GM18868 (cell line): ENCODE measurements around the gene SEPTIN5.

Experiments used
- ATAC-seq: cut with Tn5 transposase; IDR thresholded peaks from one replicate; pipeline ENCODE4 v1.9.1; 2021; ENCODE audit warnings: mild to moderate bottlenecking, moderate library complexity; ENCODE audit not compliant: unreplicated experiment

SEPTIN5 gene

GRCh38 chr22:19747551-19747950 is 33.2 kb downstream of the SEPTIN5 start:
- no peak for ATAC-seq

- ATAC-seq: no peak
Observed at GRCh38 chr22:19748139-19748538, 33.8 kb downstream of the SEPTIN5 start.

- ATAC-seq: no peak
Observed at GRCh38 chr22:19748991-19749664, 34.8 kb downstream of the SEPTIN5 start.

GRCh38 chr22:19749876-19750275 is 35.6 kb downstream of the SEPTIN5 start:
- no peak for ATAC-seq

GRCh38 chr22:19750507-19751490 is 36.5 kb downstream of the SEPTIN5 start:
- ATAC-seq: no peak

GRCh38 chr22:19751497-19752245 is 37.4 kb downstream of the SEPTIN5 start:
- no peak for ATAC-seq

- ATAC-seq: no peak
Observed at GRCh38 chr22:19753090-19753842, 39.0 kb downstream of the SEPTIN5 start.

- no peak for ATAC-seq
Observed at GRCh38 chr22:19753996-19754700, 39.8 kb downstream of the SEPTIN5 start.

GRCh38 chr22:19754701-19755144 is 40.4 kb downstream of the SEPTIN5 start:
- ATAC-seq: no peak

- ATAC-seq: no peak
Observed at GRCh38 chr22:19755145-19755710, 40.9 kb downstream of the SEPTIN5 start.

- ATAC-seq: no peak
Observed at GRCh38 chr22:19755722-19756287, 41.5 kb downstream of the SEPTIN5 start.

- no peak for ATAC-seq
Observed at GRCh38 chr22:19756288-19757128, 42.2 kb downstream of the SEPTIN5 start.

- ATAC-seq: no peak
Observed at GRCh38 chr22:19757140-19757984, 43.1 kb downstream of the SEPTIN5 start.

- no peak for ATAC-seq
Observed at GRCh38 chr22:19757985-19758895, 43.9 kb downstream of the SEPTIN5 start.

- no peak for ATAC-seq
Observed at GRCh38 chr22:19758896-19759426, 44.7 kb downstream of the SEPTIN5 start.

GRCh38 chr22:19759427-19760057 is 45.2 kb downstream of the SEPTIN5 start:
- no peak for ATAC-seq
